ENCODE results near the gene SSPN. TPM values are rescaled to one million over a fixed set of nuclear protein-coding genes. Genes with fewer than 3 reads are reported as not detected.

SSPN gene
- total RNA-seq, 1 donor from 2014 or later: 0.91 TPM

- TF ChIP-seq CTCF (IDR thresholded peaks at IDR 0.05; ENCODE audit: partially characterized antibody, unreplicated experiment): no peak
- Mint-ChIP-seq H3K27ac (ENCODE audit: unreplicated experiment) (no peak overlapping the region), H3K36me3 (ENCODE audit: unreplicated experiment) (peaks cover 9% of the 10 kb centered on the region), H3K27me3 (ENCODE audit: unreplicated experiment) (peaks cover 4% of the 10 kb centered on the region), H3K9me3 (ENCODE audit: unreplicated experiment) (no peaks in the 10 kb centered on the region), H3K4me1 (ENCODE audit: low read depth, unreplicated experiment) (no peaks in the 10 kb centered on the region), H3K4me3 (ENCODE audit: unreplicated experiment) (no peak overlapping the region)
- no peak for DNase-seq
These were observed 55.4 kb downstream of the SSPN start for GRCh38 chr12:26250801-26251200.

GRCh38 chr12:26251600-26251999 lies 56.2 kb downstream of the SSPN start:
- Mint-ChIP-seq H3K27ac (ENCODE audit: unreplicated experiment) (no peak overlapping the region), H3K36me3 (ENCODE audit: unreplicated experiment) (peaks cover 9% of the 10 kb centered on the region), H3K4me1 (ENCODE audit: low read depth, unreplicated experiment) (no peaks in the 10 kb centered on the region), H3K4me3 (ENCODE audit: unreplicated experiment) (no peak overlapping the region), H3K9me3 (ENCODE audit: unreplicated experiment) (no peaks in the 10 kb centered on the region), H3K27me3 (ENCODE audit: unreplicated experiment) (peaks cover 4% of the 10 kb centered on the region)
- no peak for TF ChIP-seq CTCF (IDR thresholded peaks at IDR 0.05; ENCODE audit: partially characterized antibody, unreplicated experiment)
- no peak for DNase-seq

- Mint-ChIP-seq H3K4me1 (ENCODE audit: low read depth, unreplicated experiment) (no peaks in the 10 kb centered on the region), H3K9me3 (ENCODE audit: unreplicated experiment) (no peaks in the 10 kb centered on the region), H3K4me3 (ENCODE audit: unreplicated experiment) (no peak overlapping the region), H3K27ac (ENCODE audit: unreplicated experiment) (no peak overlapping the region), H3K36me3 (ENCODE audit: unreplicated experiment) (peaks cover 14% of the 10 kb centered on the region), H3K27me3 (ENCODE audit: unreplicated experiment) (no peaks in the 10 kb centered on the region)
- DNase-seq: no peak
- no peak for TF ChIP-seq CTCF (IDR thresholded peaks at IDR 0.05; ENCODE audit: partially characterized antibody, unreplicated experiment)
These were observed 57.6 kb downstream of the SSPN start for GRCh38 chr12:26252946-26253345.

GRCh38 chr12:26255893-26256645 lies 60.7 kb downstream of the SSPN start:
- peaks cover 1% of the 10 kb centered on the region for H3K9me3 Mint-ChIP-seq (ENCODE audit: unreplicated experiment)
- DNase-seq: no peak
- TF ChIP-seq CTCF (IDR thresholded peaks at IDR 0.05; ENCODE audit: partially characterized antibody, unreplicated experiment): no peak
- H3K4me1 Mint-ChIP-seq (ENCODE audit: low read depth, unreplicated experiment): no peaks in the 10 kb centered on the region
- H3K36me3 Mint-ChIP-seq (ENCODE audit: unreplicated experiment): peaks cover 10% of the 10 kb centered on the region
- H3K4me3 Mint-ChIP-seq (ENCODE audit: unreplicated experiment): no peak overlapping the region
- no peak overlapping the region for H3K27ac Mint-ChIP-seq (ENCODE audit: unreplicated experiment)
- no peaks in the 10 kb centered on the region for H3K27me3 Mint-ChIP-seq (ENCODE audit: unreplicated experiment)

- H3K36me3 Mint-ChIP-seq (ENCODE audit: unreplicated experiment): no peaks in the 10 kb centered on the region
- no peaks in the 10 kb centered on the region for H3K27me3 Mint-ChIP-seq (ENCODE audit: unreplicated experiment)
- H3K4me3 Mint-ChIP-seq (ENCODE audit: unreplicated experiment): no peak overlapping the region
- no peak for DNase-seq
- H3K27ac Mint-ChIP-seq (ENCODE audit: unreplicated experiment): no peak overlapping the region
- H3K4me1 Mint-ChIP-seq (ENCODE audit: low read depth, unreplicated experiment): no peaks in the 10 kb centered on the region
- H3K9me3 Mint-ChIP-seq (ENCODE audit: unreplicated experiment): peaks cover 2% of the 10 kb centered on the region
- no peak for TF ChIP-seq CTCF (IDR thresholded peaks at IDR 0.05; ENCODE audit: partially characterized antibody, unreplicated experiment)
These were observed 69.0 kb downstream of the SSPN start for GRCh38 chr12:26264215-26264838.

Measured in glutamatergic neuron (in vitro differentiated cells).